GM21390 (cell line): ENCODE results near the gene TMEM63B.
"Not testable (repeated sequence)": the region's sequence is repeated elsewhere in the genome, so short reads cannot be mapped to it uniquely, and the experiment has no call there.

Experiments
- ATAC-seq: cut with Tn5 transposase; IDR thresholded peaks from one replicate; pipeline ENCODE4 v1.9.1; 2021; ENCODE audit not compliant: unreplicated experiment

TMEM63B gene

DNA sequence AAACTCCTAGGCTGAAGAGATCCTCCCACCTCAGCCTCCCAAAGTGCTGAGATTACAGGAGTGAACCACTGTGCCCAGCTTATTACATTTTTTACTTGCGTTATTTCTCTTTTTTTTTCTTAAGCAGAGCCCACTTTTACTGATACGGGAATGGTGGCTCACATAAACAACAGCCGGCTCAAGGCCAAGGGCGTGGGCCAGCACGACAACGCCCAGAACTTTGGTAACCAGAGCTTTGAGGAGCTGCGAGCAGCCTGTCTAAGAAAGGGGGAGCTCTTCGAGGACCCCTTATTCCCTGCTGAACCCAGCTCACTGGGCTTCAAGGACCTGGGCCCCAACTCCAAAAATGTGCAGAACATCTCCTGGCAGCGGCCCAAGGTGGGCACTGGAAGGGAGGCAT is 41.8 kb downstream of the TMEM63B start:
- ATAC-seq = no peak

DNA sequence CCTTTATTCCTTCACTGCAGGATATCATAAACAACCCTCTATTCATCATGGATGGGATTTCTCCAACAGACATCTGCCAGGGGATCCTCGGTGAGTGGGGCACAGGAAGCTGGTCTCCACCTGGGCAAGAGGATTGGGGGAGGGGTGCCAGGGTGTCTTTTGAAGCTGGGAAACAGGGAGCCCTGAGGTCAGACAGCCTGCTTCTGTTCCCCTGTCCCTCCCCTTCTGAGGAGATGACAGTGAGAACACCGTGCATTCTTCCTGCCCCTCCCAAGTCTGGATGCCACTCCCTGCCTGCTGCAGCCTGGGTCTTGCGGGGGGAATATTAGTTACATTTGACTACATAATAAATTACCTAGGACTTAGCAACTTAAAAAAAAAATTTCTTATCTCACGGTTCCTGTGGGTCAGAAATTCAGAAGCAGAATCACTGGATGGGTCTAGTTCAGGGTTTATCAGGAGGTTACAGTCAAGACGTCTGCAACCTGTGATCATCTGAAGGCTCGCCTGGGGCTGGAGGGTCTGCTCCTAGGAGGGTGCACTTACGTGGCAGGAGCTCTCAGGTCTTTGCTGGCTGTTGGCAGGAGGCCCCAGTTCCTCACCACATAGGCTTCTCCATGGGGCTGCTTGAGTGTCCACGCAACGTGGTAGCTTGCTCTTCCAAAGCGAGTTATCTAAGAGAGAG is 42.7 kb downstream of the TMEM63B start:
- no peak for ATAC-seq

DNA sequence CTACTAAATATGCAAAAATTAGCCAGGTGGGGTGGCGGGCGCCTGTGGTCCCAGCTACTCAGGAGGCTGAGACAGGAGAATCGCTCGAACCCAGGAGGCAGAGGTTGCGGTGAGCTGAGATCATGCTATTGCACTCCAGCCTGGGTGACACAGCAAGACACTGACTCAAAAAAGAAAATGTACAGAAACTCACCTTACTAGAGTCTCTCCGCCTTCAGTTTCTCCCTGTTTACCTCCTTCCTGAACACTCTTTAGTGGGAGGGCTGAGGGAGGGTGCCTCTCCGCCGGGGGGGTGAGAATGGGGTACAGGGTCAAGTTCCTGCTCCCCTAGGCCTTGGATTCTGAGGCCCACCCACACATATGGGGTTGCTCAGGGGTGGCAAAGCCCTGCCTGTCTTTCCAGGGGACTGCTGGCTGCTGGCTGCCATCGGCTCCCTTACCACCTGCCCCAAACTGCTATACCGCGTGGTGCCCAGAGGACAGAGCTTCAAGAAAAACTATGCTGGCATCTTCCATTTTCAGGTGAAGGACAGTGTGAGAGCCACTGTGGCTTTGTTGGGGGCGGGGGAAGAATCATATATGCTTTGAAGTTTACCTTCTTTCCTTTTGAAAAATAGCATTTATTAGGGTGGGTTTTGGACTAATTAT is 44.7 kb downstream of the TMEM63B start:
- ATAC-seq = no peak

DNA sequence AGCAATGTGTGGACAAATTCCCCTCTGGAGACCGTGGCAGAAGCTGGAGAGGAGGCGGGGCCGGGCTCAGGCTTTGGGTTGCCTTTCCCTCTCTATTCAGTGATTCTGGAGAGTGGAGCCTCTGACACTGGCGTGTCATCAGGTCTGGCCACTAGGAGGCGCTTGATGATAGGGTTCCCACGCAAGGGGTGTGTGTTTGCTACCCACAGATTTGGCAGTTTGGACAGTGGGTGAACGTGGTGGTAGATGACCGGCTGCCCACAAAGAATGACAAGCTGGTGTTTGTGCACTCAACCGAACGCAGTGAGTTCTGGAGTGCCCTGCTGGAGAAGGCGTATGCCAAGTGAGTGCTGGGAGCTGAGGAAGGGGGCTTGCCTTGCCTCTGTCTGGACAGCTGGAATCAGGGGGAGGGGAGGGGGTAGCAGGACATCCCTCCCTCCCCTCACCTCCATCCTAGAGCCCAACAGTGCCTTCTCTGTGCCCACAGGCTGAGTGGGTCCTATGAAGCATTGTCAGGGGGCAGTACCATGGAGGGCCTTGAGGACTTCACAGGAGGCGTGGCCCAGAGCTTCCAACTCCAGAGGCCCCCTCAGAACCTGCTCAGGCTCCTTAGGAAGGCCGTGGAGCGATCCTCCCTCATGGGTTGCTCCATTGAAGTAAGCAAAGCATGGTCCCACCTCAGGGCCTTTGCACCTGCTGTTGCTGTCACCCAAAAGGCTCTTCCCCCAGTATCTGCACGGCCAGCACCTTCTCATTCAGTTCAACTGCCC is 45.6 kb downstream of the TMEM63B start:
- ATAC-seq = peak; percentile 71

DNA sequence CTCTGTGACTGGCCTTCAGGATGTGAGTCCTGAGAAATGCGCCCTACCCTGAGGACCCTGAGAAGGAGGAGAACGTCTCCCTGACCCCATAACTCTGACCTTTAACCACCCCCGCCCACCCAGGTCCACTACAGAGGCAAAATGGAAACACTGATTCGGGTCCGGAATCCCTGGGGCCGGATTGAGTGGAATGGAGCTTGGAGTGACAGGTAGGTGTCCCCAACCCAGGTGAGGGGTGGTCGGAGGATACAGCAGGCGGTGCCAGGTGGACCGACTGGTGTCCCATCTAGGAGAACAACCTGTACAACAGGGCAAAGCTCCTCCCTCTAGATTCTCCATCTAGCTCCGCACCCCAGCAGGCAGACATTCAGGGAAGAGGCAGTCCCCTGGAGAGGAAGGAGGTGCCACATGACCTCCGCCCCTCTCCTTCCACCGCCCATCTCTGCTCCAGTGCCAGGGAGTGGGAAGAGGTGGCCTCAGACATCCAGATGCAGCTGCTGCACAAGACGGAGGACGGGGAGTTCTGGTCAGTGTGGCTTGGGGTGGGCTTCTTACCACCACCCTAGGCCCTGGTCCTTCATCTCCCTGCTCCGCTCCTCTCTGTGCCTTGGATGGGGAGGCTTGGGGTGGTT is 48.9 kb downstream of the TMEM63B start:
- no peak for ATAC-seq

DNA sequence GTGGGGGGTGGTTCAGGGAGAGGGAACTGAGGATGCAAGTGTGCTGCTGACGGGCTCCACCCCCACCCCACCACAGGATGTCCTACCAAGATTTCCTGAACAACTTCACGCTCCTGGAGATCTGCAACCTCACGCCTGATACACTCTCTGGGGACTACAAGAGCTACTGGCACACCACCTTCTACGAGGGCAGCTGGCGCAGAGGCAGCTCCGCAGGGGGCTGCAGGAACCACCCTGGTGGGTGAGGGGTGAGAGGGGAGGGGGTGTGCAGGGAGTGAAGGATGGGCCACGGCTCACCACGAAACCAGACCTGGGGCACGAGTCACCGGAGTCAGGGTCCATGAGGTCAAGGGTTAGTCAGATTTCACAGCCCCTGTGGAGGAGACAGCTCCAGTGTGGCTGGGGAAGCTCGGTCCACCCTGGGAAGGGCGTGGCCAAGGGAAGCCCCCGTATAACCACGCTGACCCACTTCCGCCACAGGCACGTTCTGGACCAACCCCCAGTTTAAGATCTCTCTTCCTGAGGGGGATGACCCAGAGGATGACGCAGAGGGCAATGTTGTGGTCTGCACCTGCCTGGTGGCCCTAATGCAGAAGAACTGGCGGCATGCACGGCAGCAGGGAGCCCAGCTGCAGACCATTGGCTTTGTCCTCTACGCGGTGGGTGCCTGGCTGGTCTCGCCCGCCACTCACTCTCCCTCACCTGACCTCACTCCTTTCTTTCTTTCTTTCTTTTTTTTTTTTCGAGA is 49.6 kb downstream of the TMEM63B start:
- no peak for ATAC-seq

DNA sequence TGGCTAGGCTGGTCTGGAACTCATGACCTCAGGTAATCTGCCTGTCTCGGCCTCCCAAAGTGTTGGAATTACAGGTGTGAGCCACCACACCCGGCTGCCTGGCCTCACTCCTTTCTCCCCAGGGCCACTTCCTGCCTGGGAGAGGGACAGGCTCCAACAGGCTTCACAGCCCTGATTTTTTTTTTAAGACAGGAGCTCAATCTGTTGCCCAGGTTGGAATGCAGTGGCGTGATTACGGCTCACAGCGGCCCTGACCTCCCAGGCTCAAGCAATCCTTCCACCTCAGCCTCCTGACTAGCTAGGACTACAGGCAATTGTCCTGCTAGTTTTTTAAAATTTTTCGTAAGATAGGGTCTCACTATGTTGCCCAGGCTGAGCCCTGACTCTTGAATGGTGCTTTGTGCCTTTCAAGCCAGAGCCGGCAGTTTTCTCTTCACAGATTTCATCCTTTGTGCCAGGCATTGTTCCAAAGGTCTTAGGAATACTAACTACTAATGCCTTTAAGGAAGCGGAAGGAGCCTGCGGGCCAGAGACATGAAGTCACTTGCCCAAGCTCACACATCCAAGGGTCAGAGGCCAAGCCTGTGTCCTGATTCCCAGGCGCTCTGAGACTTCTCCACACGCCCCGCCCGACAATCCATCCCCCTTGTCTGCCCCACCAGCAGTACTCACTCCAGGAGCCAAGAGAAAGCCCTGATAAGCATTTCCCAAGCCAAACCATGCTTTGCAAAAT is 50.5 kb downstream of the TMEM63B start:
- no peak for ATAC-seq

DNA sequence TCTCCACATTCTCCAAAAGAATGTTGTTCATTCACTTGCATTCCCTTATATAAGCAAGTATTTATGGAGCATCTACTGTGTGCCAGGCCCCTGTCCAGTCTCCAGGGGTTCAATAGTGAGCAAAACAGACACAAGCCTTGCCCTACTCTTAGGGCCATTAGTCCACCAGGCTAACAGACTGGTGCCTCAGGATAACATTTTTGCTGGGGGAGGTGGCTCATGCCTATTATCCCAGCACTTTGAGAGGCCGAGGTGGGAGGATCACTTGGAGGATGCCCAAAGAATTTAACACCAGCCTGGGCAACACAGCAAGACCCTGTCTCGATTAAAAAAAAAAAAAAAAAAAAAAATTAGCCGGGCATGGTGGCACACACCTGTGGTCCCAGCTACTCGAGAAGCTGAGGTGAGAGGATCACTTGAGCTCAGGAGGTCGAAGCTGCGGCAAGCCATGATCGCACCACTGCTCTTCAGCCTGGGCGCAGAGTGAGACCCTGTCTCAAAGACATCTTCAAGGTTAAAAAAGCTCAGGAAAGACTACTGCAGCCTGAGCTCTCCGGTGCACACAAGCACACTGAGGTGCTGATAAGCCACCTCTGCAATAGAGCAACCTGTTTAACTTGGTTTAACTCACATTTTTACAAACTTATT is 51.2 kb downstream of the TMEM63B start:
- ATAC-seq = no peak

DNA sequence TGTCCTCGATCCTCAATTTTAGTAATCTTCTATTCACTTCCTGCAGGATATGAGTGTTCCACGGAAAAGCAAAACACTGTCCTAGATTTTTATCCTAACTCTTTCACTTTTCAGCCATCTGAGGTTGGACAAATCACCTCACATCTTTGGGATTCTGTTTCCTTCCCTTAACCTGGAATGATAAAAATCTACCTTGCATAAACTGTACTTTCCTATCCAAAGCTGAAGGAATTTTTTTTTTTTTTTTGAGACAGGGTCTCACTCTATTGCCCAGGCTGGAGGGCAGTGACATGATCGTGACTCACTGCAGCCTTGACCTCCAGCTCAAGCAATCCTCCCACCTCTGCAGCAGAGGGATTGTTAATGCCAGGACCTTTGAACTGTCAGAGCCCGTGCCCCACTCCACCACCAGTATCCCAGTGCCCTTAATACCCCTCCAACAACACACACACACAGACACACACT is 51.8 kb downstream of the TMEM63B start:
- no peak for ATAC-seq

DNA sequence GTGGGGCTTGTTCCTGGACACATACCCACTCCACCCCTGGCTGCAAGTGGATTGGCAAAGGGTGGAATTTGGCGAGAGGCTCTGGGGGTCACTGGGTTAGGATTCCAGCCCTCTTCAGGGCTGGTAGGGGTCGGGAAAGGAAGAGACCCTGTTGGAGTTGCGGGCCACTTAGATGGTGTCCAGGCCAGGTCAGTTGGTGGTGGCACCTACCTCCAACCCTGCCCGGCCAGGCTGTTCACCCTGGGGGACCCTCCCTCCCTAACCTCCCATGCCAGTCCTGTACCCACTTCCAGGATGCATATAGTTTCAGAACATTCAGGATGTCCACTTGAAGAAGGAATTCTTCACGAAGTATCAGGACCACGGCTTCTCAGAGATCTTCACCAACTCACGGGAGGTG is 52.3 kb downstream of the TMEM63B start:
- no peak for ATAC-seq

DNA sequence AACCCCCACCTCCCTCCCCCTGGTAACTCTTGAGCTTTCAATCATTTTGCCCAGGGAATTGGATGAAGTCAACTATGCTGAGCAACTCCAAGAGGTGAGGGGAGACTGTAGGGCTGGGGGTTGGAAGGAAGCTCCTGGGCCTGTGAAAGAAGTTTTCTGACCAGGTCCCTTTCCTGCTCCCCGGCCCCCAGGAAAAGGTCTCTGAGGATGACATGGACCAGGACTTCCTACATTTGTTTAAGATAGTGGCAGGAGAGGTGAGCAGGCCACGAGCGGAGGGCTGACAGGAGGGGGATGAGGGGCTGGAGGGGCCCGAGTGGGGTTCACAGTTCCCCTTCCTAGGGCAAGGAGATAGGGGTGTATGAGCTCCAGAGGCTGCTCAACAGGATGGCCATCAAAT is 53.1 kb downstream of the TMEM63B start:
- no peak for ATAC-seq

DNA sequence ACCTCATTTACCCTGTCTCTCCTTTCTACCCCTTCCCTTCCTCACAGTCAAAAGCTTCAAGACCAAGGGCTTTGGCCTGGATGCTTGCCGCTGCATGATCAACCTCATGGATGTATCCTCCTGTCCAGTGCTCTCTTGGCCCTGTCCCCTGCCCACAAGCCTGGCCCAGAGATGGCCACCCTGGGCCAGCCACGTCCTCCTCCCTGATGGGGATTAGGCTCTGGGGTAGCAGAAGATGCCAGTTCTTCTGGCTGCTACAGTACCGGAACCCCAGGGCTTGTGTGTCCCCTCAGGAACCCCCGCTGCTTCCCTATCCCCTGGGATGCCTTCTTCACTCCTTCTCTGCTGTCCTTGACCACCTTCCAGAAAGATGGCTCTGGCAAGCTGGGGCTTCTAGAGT is 53.5 kb downstream of the TMEM63B start:
- no peak for ATAC-seq

DNA sequence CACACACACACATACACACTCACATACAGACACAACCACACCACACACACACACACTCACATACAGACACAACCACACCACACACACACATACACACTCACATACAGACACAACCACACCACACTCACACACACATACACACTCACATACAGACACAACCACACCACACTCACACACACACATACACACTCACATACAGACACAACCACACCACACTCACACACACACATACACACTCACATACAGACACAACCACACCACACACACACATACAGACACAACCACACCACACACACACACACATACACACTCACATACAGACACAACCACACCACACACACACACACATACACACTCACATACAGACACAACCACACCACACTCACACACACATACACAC is 54.4 kb downstream of the TMEM63B start:
- not testable (repeated sequence) for ATAC-seq

DNA sequence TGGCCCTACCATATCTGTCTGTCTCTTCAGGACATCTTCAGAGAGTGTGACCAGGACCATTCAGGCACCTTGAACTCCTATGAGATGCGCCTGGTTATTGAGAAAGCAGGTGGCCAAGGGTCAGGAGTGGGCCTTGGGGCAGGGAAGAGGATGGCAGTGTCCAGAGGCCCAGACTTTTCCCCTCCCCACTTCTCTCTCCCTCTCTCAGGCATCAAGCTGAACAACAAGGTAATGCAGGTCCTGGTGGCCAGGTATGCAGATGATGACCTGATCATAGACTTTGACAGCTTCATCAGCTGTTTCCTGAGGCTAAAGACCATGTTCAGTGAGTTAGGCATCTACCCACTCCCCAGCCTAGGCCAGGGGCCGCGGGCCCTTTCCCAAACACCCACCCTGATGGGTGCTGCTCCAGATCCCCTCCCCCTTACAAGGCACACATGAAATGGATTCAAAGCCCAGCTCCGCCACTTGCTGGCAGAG is 55.6 kb downstream of the TMEM63B start:
- ATAC-seq = no peak

DNA sequence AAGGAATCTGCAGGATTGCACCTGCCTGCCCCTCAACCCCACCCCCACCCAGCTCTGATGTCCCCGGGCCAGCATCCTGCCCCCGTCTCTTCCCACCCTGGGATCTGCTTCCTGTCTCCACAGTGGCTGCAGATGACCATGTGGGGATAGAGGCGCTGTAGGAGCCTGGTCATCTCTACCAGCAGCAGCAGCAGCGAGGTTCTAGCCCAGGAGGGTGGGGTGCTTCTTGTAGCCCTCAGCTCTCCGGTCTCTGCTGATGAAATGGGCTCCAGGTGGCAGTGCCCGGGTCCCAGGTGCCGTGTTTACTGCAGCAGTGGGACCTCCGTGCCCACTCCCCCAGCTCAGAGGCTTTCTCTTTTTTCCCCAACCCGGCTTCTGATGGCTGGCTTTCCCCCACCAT is 56.4 kb downstream of the TMEM63B start:
- ATAC-seq = no peak

DNA sequence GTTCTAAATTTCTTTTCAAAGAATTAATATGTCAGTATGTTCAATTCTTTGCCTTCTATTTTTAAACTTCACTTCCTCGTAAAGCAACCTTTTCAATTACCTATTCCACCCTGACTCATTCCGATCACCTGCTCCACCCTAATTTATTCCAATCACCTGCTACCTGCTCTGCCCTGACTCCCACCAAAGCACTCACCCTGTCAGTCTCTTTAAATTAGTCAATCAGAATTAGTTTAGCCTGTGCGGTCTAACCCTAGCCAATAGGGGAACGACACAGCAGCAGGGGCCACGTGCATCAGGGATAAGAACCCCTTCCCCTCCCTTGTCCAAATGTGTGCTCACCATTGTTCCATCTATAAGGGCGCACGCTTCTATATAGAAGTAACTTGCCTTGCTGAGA is 58.0 kb downstream of the TMEM63B start:
- ATAC-seq = not testable (repeated sequence)

DNA sequence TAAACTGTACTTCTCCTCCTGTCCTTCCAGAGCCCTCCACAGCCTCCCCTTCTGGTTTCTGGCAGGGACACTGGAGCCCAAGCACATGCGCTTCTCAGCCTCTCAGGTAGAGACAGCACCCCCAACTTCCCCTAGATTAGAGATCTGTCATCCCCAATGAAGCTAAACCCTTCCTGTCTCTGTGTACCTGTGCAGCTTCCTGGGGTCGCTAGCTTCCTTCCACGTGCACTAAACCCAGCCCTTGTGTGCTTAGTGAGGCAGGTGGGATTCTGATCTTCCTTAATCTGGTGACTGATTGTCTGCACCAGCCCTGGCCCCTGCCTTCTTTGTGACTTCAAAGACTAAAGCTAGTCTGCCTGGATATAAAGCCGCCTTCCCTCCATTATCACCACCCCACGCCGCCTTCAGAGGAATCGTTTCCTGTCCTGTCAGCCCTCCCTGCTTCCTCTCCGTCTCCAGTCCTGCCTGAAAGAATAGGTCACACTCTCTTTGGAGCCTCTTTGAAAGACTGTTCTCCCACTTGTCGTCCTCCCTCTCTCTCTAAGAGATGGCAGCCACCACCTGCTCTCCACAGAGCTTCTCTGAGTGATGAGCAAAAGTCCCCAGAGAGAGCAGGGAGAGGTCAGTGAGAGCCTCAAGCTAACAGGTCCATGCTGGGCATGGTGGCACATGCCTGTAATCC is 58.7 kb downstream of the TMEM63B start:
- no peak for ATAC-seq

DNA sequence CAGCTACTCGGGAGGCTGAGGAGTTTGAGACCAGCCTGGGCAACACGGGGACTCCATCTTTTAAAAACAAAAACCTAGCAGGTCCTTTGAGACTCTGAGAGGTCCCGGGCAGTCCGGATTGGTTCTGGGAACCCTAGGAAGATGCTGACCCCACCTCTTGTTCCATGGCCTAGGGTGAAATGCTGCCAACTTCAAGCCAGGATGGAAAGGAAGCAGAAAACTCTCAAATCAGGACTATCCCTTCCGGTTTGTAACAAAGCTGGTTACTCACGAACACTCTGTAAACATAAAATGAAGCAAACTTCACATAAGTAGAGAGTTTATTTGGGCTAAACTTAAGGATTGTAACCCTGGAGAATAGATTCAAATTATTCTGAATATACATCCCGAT is 59.3 kb downstream of the TMEM63B start:
- ATAC-seq = no peak

DNA sequence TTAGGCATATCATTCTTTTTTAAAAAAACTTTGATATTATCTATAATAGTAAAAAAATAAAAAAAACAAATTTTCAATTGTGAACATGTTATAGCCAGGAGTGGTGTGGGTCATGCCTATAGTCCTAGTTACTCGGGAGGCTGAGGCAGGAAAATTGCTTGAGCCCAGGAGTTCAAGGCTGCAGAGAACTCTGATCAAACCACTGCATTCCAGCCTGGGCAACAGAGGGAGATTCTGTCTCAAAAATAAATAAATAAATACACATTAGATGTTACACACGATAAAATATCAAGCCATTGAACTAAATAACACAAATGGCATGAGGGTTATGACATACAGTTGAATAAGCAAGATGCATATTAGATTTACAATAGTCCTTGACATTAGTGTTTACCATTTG is 61.5 kb downstream of the TMEM63B start:
- ATAC-seq = no peak
